ENCODE data around the gene MATR3.

DNA sequence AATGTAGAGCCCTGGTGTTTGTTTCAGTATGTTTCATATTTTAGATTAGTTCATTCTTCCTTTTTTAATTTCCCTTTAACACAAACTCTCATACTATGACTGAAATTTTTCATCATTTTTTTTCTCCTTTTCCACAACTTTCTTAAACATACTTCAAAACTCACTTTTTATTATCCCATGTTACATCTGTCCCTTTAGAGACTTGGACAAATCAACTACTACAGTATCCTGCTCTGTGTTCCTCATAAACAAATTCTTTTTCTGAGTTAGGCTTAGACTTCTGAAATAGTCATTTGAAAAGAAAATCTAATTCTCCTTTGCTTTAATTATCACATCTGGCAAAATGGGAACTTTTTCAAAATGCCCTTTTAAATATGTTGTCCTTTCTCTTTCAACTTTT is 15.3 kb downstream of the MATR3 start:
- no peak for TF ChIP-seq POLR2A (IDR thresholded peaks at IDR 0.05; ENCODE audit: low read depth, low read length)
- no peak for TF ChIP-seq POLR2AphosphoS5 (IDR thresholded peaks at IDR 0.05; ENCODE audit: low read depth, low read length)

Data from GM12892 (cell line).